Right lung (tissue), 5 donors: ENCODE measurements around the gene ANGPTL8. TPM values are rescaled to one million over a fixed set of nuclear protein-coding genes. Genes with fewer than 3 reads are reported as not detected.

ENCODE experiments used
- DNase-seq, 2 donors: peaks; one replicate each; pipeline ENCODE4 v3.0.0-alpha.2; 2013
- polyA plus RNA-seq, 5 donors: library from polyadenylated mRNA; unstranded; fragments of 120-200 nt; gene quantifications; one replicate each; pipeline versions ENCODE4 v1.2.1 to v1.2.3, GENCODE V29; 2013; ENCODE audit warnings: inconsistent platforms in 1 of 5, low replicate concordance in 1 of 5; ENCODE audit not compliant: insufficient read length in 5 of 5, insufficient read depth in 1 of 5

The ANGPTL8 gene
- polyA plus RNA-seq, 5 donors: 0.41 to 1.2 (median 0.81) TPM

DNA sequence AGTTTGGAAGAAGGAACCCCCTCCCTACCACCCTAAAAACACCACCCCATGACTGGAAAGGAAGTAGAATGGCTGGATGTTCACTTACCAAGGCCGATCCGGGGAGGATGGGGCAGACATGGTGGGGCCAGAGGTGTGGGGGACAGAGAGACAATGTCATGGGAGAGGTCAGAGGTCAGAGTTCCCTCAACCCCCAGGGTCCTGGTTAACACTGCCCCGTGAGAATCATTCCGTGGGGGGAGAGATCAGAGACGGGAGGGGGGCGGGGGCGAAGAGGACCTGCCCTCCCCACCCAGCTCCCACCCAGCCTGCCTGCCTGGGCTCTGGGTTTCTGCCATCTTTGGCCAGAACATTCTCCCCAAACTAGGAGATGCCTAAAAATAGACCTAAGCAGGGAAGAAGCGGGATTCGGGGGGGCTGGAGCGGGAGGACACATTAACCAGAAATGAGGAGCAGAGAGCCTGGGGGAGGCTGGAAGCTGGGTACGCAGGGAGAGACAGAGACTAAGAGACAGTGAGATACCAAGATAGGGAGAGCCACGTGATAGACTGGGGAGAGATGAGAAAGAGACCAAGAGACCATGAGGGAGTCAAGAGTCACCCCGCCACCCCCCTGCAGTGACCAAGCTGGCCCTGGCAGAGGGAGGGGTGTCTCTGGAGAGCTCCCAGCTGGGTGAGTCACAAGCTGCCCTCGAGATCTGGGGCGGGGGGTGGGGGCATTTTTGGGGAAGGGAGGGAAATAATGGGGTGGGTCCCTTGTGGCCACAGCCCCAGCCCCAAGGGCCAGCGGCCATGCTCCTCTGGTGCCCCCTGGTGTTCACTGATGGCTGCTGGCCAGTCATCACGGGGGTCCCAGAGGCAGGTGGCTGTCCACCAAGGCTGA lies 36.0 kb upstream of the ANGPTL8 start:
- peak; percentile 94 for DNase-seq

- DNase-seq: no peak
These were observed 35.3 kb upstream of the ANGPTL8 start for GRCh38 chr19:11204076-11204602.

DNA sequence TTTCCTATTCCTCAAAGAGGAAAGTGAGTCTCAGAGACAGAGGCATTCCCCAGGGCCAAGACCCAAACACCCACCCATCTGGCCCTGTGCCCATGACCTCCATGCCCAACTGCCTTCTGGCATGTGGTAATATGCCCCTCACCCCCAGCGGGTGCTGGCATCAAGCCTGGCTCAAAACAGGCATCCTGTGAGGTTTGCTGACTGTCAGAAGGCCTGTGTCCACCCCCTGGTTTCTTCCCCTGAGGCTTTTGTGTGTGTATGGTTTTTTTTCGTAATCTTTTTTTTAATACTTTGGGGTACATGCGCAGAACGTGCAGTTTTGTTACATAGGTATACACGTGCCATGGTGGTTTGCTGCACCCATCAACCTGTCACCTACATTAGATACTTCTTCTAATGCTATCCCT lies 34.5 kb upstream of the ANGPTL8 start:
- no peak for DNase-seq

DNA sequence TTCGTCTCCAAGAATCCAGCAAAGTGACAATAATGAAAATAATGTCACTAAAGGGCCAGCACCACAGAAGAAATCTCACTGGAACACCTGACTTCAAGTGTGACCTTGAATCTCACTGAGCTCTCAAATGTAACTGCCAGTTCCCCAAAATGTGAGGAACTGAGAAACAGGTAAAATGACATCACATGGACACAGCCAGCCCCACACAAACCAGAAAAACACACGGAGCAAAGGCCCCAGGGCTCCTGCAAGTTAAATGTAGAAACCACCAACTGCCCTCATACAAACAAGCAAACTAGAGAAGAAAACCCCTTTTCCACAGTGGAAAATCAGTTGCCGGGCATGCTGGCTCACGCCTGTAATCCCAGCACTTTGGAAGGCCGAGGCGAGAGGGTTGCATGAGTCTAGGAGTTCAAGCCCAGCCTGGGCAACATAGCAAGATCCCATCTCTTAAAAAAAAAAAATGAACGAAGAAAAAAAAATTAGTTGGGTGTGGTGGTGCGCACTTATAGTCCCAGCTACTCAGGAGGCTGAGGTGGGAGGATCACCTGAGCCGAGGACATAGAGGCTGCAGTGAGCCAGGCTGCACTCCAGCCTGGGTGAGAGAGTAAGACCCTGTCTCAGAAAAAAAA lies 33.4 kb upstream of the ANGPTL8 start:
- DNase-seq: no peak

DNA sequence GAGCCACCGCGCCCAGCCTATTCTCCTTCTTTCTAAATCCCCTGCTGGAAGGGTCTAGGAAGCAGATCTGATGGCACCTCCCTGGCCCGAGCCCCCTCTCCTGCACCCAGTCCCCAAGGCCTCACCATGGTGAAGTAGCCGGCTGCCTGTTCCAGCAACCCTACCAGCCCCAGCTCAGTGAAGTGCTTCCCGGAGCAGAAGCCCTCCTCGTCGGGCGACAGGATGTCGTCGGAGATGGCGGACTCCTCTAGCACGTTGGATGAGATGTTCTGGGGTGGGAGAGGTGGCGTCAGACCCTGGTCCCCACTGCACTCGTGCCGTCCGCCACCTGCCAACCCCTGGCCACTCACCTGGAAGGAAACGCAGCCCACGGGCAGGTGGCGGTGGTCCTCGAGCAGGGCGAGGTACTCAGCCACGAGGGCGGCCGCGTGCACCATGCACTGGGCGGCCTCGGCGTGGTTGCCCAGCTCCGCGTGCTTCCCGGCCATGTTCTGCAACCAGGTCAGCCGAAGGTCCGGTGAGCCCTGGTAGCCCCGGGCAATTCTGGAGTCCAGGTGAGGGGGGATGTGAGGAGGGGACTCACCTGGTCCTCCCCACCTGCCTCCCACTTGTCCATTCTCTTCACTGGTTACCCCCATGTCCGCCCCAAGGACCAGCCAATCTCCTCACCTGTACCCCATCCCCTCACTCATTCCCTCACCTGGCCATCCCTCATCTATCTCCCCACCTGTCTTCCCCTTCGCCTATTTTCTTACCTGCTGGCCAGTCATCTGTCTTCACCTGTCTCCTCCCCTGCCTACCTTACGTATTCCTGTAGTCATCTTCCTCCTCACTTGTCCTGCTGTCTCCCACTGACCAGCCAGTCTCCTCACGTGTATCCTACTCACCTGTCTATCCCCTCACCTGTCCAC lies 30.6 kb upstream of the ANGPTL8 start:
- DNase-seq: no peak

GRCh38 chr19:11209839-11210655 lies 29.4 kb upstream of the ANGPTL8 start:
- no peak for DNase-seq

GRCh38 chr19:11210656-11210928 lies 28.8 kb upstream of the ANGPTL8 start:
- no peak for DNase-seq

GRCh38 chr19:11214387-11214786 lies 25.0 kb upstream of the ANGPTL8 start:
- DNase-seq: no peak

DNA sequence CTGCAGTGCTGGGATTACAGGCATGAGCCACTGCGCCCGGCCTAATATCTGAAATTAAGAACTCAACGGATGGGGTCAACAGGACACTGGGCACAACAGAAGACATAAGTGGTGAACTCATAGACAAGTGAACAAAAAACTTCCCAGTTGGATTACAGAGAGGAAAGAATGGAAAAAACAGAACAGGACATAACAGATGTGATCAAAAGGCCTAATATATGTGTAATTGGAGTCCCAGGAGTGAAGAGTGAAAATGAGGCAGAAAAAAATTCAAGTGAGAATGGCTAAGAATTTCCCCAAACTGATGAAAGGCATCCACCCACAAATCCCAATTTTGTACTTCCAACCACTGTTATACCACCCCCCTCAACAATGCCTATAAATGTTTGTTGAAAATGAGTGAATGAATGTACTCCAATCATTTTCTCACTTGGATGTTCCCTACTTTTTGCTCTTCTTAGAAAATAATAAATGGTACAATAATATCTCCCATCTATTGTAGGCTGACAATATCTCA lies 18.3 kb upstream of the ANGPTL8 start:
- DNase-seq: no peak

DNA sequence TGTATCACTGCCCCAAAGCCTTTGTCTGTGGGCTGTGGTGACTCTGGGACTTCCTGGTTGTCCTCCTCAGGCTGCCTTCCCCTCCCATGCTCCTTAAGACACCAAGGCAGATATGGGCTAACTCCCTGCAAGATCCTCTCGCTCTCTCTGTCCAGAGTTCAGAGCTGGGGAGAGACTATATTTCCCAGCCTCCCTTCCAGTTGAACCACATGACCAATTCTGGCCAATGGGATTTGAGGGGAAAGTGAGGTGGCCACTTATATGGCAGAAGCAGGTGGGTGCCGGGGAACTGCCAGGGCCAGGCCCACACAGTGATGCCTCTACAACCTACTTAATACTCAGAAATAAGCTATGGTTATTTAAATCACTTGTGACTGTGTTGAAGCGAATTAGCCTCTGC lies 16.2 kb upstream of the ANGPTL8 start:
- DNase-seq: no peak

GRCh38 chr19:11224429-11224828 lies 15.0 kb upstream of the ANGPTL8 start:
- no peak for DNase-seq

DNA sequence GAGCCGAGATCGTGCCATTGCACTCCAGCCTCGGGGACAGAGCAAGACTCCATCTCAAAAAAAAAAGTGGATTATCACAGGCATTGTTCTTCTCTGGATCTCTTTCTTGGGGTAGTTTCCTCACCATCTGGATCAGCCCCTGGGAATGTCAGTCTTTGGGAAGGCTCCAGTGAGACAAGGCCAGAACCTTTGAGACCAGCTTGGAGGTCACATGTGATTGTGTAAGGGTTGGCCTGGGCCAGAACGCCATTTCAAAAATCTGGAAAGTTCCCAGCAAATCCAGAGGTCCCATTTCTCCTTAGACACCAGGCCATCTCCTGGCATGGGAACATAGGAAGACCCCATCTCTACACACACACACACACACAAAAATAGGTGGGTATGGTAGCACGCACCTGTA lies 14.2 kb upstream of the ANGPTL8 start:
- DNase-seq: no peak

DNA sequence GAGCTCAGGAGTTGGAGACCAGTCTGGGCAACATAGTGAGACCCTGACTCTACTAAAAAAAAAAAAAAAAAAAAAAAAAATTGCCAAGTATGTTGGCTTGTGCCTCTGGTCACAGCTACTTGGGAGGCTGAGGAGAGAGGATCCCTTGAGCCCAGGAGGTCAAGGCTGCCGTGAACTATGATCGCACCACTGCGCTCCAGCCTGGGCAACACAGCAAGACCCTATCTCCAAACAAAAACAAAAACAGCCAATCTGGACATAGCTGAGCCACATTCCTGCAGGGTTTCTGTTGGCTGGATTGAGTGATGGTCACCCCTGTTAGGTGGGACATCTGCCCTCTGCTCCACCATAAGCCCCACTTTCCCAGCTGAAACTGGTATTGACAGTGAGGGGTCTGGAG lies 13.6 kb upstream of the ANGPTL8 start:
- no peak for DNase-seq

DNA sequence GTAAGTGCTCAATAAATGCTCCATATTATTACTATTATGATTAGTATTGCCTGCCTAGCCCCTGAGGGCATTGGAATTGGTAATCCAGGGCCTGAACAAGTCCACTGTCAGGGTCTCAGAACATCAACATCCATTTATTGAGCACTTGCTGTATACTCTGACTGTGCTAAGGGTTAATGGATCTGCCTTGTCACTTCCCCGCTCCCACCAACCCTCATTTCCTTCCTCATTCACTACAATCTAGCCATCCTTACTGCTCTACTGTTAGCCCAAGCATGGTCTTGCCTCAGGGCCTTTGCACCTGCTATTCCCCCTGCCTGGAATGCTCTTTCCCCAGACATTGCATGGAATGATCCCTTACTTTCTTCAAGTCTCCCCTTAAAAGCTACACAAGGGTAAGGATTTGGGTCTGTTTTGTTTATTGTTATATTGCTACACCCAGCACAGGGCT lies 12.7 kb upstream of the ANGPTL8 start:
- DNase-seq: no peak

GRCh38 chr19:11227195-11227886 lies 12.1 kb upstream of the ANGPTL8 start:
- no peak for DNase-seq

- no peak for DNase-seq
These were observed 8.6 kb upstream of the ANGPTL8 start for GRCh38 chr19:11230621-11231386.

DNA sequence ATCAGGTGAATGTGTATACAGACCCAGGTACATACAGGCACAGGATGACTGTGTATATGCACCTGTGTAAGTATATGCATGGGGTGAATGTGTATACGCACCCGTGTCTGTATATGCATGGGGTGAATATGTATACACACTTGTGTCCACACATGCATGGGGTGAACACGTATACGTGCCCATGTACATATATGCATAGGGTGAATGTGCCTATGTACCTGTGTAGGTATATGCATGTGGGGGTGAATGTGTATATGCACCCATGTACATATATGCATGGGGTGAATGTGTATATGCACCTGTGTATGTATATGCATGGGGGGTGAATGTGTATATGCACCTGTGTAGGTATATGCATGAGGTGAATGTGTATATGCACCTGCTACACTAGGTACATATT lies 6.9 kb upstream of the ANGPTL8 start:
- DNase-seq: no peak

DNA sequence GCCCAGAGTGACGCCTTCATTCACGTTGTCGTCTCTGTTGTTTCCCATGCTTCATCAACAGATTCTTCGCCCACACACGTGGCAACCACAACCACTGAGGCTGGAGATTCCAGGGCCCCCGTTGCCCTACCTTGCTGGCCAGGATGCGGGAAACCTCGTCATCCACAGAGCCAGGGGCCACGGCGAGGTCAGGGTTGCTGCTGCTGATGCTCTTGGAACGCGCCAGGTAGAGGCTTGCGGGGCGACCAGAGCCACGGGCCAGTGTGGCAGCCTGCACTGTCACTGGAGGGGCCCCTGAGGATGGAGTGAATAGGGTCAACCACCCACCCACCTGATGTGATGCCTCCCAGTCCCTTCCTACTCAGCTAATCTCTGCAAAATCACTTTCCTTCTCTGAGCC lies 6.3 kb upstream of the ANGPTL8 start:
- no peak for DNase-seq

GRCh38 chr19:11234486-11235075 lies 4.8 kb upstream of the ANGPTL8 start:
- DNase-seq: no peak
